ENCODE measurements around the gene GRHL1.
A peak's percentile ranks its signal among the peaks of the same experiment; 100 is the strongest.

The GRHL1 gene

DNA sequence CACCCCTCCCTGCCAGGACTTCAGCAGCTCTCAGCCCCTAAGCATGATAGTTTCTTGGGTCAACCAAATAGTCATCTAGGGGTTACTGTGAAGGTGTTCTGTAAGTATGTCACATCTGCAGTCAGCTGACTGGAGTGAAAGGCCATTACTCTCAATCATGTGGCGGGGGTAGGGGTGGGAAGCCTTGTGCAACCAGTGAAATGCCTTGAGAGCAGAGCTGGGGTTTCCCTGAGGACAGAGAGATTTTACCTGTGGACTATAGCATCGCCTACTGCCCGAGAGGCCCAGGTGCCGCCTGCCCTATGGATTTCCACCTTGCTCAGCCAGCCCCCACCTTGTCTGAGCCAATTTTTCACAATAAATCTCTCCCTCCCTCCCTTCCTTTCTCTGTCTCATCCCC lies 71.0 kb downstream of the GRHL1 start:
- DNase-seq (ENCODE audit: low read depth) = no peak
- no peak for TF ChIP-seq CTCF (conservative IDR thresholded peaks at IDR 0.05; ENCODE audit: control insufficient read depth, insufficient read depth, low read depth, low read length)
- no peak overlapping the region for H3K4me3 ChIP-seq (ENCODE audit: control insufficient read depth, low read depth, low read length)

- DNase-seq (ENCODE audit: low read depth) = no peak
- peak; percentile 17 for TF ChIP-seq CTCF (conservative IDR thresholded peaks at IDR 0.05; ENCODE audit: control insufficient read depth, insufficient read depth, low read depth, low read length)
- no peak overlapping the region for H3K4me3 ChIP-seq (ENCODE audit: control insufficient read depth, low read depth, low read length)
These were observed 71.6 kb downstream of the GRHL1 start for GRCh38 chr2:10022966-10023662.

- DNase-seq (ENCODE audit: low read depth) = no peak
- H3K4me3 ChIP-seq (ENCODE audit: control insufficient read depth, low read depth, low read length) = no peak overlapping the region
- TF ChIP-seq CTCF (conservative IDR thresholded peaks at IDR 0.05; ENCODE audit: control insufficient read depth, insufficient read depth, low read depth, low read length) = no peak
These were observed 75.6 kb downstream of the GRHL1 start for GRCh38 chr2:10026940-10027569.

GRCh38 chr2:10027660-10028330 lies 76.3 kb downstream of the GRHL1 start:
- H3K4me3 ChIP-seq (ENCODE audit: control insufficient read depth, low read depth, low read length) = no peak overlapping the region
- TF ChIP-seq CTCF (conservative IDR thresholded peaks at IDR 0.05; ENCODE audit: control insufficient read depth, insufficient read depth, low read depth, low read length) = no peak
- no peak for DNase-seq (ENCODE audit: low read depth)

DNA sequence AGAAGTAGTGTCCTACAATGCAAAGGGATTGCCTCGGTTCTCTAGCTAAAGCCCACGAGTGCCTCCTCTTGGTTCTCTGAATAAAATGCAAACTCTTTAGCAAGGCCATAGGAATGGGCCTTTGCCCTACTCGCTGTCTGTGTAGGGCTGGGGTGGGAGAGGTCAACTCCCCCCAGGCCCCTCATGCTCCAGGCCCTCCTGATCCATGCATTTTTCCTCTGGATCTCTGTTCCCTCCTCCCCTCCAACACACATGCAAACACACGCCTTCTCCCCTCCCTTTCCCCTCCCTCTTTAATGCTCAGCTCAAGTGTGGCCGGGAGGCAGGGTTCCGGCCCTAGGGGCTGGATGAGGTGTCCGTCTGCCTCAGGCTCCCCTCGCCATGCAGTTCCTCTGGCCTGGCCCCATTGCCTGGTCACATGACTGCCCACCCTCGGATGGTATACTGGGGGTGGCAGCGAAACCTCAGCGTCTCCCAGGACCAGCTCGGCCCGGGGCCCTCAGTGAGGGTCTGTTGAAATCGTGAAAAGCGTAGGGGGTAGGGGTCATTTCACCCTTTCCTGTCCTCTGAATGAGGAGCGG lies 77.0 kb downstream of the GRHL1 start:
- no peak for DNase-seq (ENCODE audit: low read depth)
- no peak overlapping the region for H3K4me3 ChIP-seq (ENCODE audit: control insufficient read depth, low read depth, low read length)
- no peak for TF ChIP-seq CTCF (conservative IDR thresholded peaks at IDR 0.05; ENCODE audit: control insufficient read depth, insufficient read depth, low read depth, low read length)

DNA sequence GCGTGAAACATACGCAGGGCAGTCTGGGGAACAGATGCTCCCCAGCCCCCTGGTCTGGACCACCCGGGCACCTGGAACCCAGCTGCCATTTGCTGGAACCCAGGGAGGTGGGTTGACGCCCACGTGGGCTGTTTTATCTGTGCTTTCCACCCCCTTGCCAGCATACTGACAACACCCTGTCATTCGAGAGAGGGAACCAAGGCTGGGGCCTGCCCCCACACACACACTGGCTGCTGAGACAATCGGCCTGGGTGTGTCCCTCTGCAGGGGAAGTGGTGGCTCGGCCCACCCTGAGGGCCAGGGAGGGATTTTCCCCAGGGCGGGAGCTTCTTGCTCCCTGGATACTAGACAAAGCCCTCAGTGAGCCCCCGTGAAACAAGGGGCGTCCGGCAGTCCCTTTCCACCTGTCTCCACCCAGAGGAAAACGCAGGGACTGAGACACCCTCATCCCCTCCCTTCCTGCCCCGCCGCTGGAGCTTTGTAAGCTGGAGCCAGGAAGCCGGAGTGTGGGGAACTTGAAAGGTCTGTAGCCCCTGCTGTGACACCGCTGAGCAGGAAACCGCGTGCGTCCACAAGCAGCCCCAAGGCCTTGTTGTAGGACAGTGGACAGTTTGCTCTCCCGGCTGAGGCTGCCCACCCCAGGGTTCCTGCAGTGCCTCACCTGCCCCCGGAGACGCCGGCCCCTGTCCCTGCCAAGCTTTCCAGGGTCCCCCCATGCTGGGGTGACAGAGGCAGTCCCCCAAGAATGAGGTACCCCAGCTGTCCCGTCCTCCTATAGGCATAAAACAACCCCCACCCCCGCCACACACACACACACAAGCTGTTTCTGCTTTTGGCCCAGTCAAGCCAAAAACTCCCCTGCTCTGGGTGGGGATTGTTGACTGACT lies 77.7 kb downstream of the GRHL1 start:
- no peak overlapping the region for H3K4me3 ChIP-seq (ENCODE audit: control insufficient read depth, low read depth, low read length)
- DNase-seq (ENCODE audit: low read depth) = no peak
- no peak for TF ChIP-seq CTCF (conservative IDR thresholded peaks at IDR 0.05; ENCODE audit: control insufficient read depth, insufficient read depth, low read depth, low read length)

Measured in fibroblast of mammary gland (primary cell).